Caco-2 (cell line): Measurements from ENCODE around the gene CHST13. TPM values are rescaled to one million over a fixed set of nuclear protein-coding genes. Genes with fewer than 3 reads are reported as not detected.

ENCODE experiments used
- BruUV-seq: library from RNA; stranded (reverse); fragments of 400-500 nt; replicated peaks from 2 replicates; lab custom pipeline; 2021; lab: Mats Ljungman, UMichigan
- CTCF ChIA-PET: fragments of 300-600 bp; sonication (Branson Sonifier 250); formaldehyde crosslinking; loops from one replicate; lab custom pipeline; 2022; ENCODE audit warnings: antibody characterized with exemption; lab: Charles Lee
- POLR2A ChIA-PET: fragments of 300-600 bp; sonication (Branson Sonifier 250); formaldehyde crosslinking; loops from one replicate; lab custom pipeline; 2022; ENCODE audit warnings: antibody characterized with exemption; lab: Charles Lee
- DNase-seq, 2 experiments: peaks; one replicate each; pipeline versions ENCODE4 v3.0.0 to v3.0.0-alpha.2; 2020 to 2022
- H3K27me3 ChIP-seq: replicated peaks from 2 replicates; pipeline ENCODE4 v1.6.0; 2011; ENCODE audit warnings: low read length; ENCODE audit not compliant: control insufficient read depth, insufficient read depth
- H3K36me3 ChIP-seq: 2 replicates; pipeline ENCODE4 v1.5.1; 2011; ENCODE audit warnings: low read length; ENCODE audit not compliant: control insufficient read depth, insufficient read depth
- H3K4me1 ChIP-seq: fragments of 250-450 bp; sonication (Bioruptor Pico); 2 replicates; pipeline ENCODE4 v1.5.1; 2020; ENCODE audit warnings: mild to moderate bottlenecking
- H3K4me3 ChIP-seq: 2 replicates; pipeline ENCODE4 v1.5.1; 2011; ENCODE audit warnings: low read depth, mild to moderate bottlenecking, control low read depth, low read length
- H3K9me3 ChIP-seq: fragments of 250-450 bp; sonication (Bioruptor Pico); 2 replicates; pipeline ENCODE4 v1.5.1; 2020; ENCODE audit warnings: mild to moderate bottlenecking, moderate library complexity
- H3K27ac Mint-ChIP-seq: one replicate; pipeline ENCODE4 v1.8.0; 2022; ENCODE audit warnings: mixed read lengths; ENCODE audit not compliant: unreplicated experiment
- H3K27me3 Mint-ChIP-seq: one replicate; pipeline ENCODE4 v1.8.0; 2022; ENCODE audit warnings: mixed read lengths; ENCODE audit not compliant: insufficient read depth, unreplicated experiment
- H3K36me3 Mint-ChIP-seq: one replicate; pipeline ENCODE4 v1.8.0; 2022; ENCODE audit warnings: mild to moderate bottlenecking, mixed read lengths; ENCODE audit not compliant: insufficient read depth, unreplicated experiment
- H3K4me1 Mint-ChIP-seq: one replicate; pipeline ENCODE4 v1.8.0; 2022; ENCODE audit warnings: low read depth, mixed read lengths; ENCODE audit not compliant: unreplicated experiment
- H3K4me3 Mint-ChIP-seq: one replicate; pipeline ENCODE4 v1.8.0; 2022; ENCODE audit warnings: mild to moderate bottlenecking, moderate library complexity, mixed read lengths; ENCODE audit not compliant: unreplicated experiment
- H3K9me3 Mint-ChIP-seq: one replicate; pipeline ENCODE4 v1.8.0; 2022; ENCODE audit warnings: mixed read lengths; ENCODE audit not compliant: unreplicated experiment
- CTCF ChIP-seq, 2 experiments: fragments of 200-600 bp in 1 of 2; IDR thresholded peaks; 1 replicate in 1 of 2; 2 replicates in 1 of 2; pipeline versions ENCODE4 v1.5.1 to v1.8.0; 2011 to 2022; ENCODE audit warnings: antibody characterized with exemption in 1 of 2, control low read depth in 1 of 2, inconsistent platforms in 1 of 2, low read depth in 1 of 2, low read length in 1 of 2, mild to moderate bottlenecking in 1 of 2, moderate library complexity in 1 of 2; ENCODE audit not compliant: insufficient read depth in 1 of 2, severe bottlenecking in 1 of 2, unreplicated experiment in 1 of 2
- intact Hi-C: fragments of 100-400 bp; cut with micrococcal nuclease; formaldehyde crosslinking; loops from one replicate; pipeline ENCODE4 v1.10.0; 2022; ENCODE audit not compliant: unreplicated experiment
- total RNA-seq: library from RNA; stranded (reverse); gene quantifications from 2 replicates; pipeline ENCODE4 v1.2.3, GENCODE V29; 2022

CHST13 gene
- total RNA-seq, 1 experiment from 2014 or later = 25.3 TPM

DNA sequence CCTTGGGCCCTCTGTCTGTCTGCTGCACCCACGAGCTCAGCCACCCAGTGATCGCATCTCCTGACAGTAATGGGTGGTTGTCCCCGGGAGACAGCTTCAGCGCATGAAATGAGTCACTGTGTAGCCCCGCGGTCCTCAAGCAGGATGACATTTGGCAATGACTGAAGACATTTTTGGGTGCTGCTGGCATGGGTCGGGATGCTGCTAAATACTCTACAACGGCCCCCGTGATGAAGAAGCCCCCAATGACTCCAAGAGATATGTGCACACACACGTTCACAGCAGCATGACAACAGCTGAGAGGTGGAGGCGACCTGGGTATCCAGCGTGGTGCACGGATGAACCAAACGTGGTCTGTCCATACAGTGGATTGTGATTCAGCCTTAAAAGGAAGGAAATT, 30.9 kb upstream of the CHST13 start:
- no peaks in the 10 kb centered on the region for H3K4me1 Mint-ChIP-seq
- no peak for DNase-seq
- no peak for TF ChIP-seq CTCF (IDR thresholded peaks at IDR 0.05; ENCODE audit: insufficient read depth in 1 of 2, low read depth in 1 of 2, low read length in 1 of 2, severe bottlenecking in 1 of 2, unreplicated experiment in 1 of 2)
- H3K4me1 ChIP-seq = no peaks in the 10 kb centered on the region
- H3K27me3 ChIP-seq = no peaks in the 10 kb centered on the region
- H3K4me3 ChIP-seq = no peak overlapping the region
- no peak overlapping the region for H3K27ac Mint-ChIP-seq
- no peaks in the 10 kb centered on the region for H3K27me3 Mint-ChIP-seq
- intact Hi-C loops = no loop called here
- no peaks in the 10 kb centered on the region for H3K9me3 ChIP-seq
- no peaks in the 10 kb centered on the region for H3K9me3 Mint-ChIP-seq
- BruUV-seq = no TSS peak
- no peaks in the 10 kb centered on the region for H3K36me3 ChIP-seq
- CTCF ChIA-PET = interaction anchor here (0.7 kb wide), 1 partner anchor 104 kb away, joined by 3 read pairs; no protein-coding TSS in a partner anchor
- no peaks in the 10 kb centered on the region for H3K36me3 Mint-ChIP-seq
- H3K4me3 Mint-ChIP-seq = no peak overlapping the region
- POLR2A ChIA-PET = no interaction called here

DNA sequence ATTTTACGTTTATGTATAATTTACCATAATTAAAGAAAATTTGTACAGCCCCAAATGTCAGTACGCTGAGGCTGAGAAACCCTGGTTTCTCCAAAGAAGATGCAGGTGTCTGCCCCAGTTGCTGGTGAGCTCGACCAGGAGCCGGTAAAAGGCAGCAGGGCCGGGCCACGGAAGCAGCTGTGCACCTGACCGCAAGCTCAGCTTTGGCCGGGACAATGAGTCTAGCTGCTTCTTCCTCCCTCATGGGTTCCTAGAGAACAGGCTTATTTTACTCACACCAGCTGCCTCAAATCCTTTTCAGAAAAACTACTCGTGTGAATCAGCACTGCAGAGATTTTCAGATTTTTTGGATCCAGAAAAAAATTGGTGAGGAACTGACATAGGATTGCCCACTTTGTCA, 30.2 kb upstream of the CHST13 start:
- Histone ChIP-seq H3K4me3 (no peak overlapping the region), H3K36me3 (no peaks in the 10 kb centered on the region), H3K27me3 (no peaks in the 10 kb centered on the region), H3K9me3 (no peaks in the 10 kb centered on the region), H3K4me1 (no peaks in the 10 kb centered on the region)
- POLR2A ChIA-PET = no interaction called here
- Mint-ChIP-seq H3K27ac (no peak overlapping the region), H3K4me3 (no peak overlapping the region), H3K27me3 (no peaks in the 10 kb centered on the region), H3K4me1 (no peaks in the 10 kb centered on the region), H3K36me3 (no peaks in the 10 kb centered on the region), H3K9me3 (no peaks in the 10 kb centered on the region)
- intact Hi-C loops = no loop called here
- CTCF ChIA-PET = no interaction called here
- DNase-seq = no peak
- no TSS peak for BruUV-seq
- no peak for TF ChIP-seq CTCF (IDR thresholded peaks at IDR 0.05; ENCODE audit: insufficient read depth in 1 of 2, low read depth in 1 of 2, low read length in 1 of 2, severe bottlenecking in 1 of 2, unreplicated experiment in 1 of 2)

DNA sequence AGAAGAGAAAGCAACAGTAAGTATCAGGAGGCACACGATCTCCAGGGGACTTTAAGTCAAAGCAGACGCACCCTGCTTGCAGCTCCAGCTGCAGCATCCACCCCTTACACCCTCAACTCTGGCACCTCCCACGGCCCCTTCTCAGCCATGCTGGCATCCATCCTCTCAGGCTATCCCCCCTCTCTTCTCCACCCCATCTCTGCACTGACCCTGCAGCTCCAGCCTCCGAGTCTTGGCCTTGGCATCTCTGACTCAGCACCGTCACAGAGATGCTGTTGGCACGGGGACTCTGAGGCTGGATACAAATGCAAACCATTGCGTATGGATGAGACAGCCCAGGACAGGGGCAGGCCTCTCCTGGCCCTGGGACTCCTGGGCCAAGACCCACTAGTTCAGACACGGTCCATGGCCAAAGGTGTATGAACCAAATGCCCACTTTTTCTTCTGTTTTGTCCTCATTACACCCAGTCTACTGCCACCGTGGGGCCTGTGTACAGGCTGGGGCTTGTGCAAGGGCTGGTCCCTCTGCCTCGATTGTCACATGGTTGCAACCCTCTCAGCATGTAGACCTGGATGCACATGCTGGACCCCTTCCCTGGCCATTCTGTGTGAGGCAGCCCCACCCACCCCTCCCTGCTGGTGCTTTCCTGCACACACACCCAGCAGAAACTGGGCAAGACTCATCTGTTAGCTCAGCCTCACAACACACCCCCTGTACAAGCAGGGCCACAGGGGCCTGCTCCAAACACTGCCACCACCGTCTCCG, 29.6 kb upstream of the CHST13 start:
- Mint-ChIP-seq H3K9me3 (no peaks in the 10 kb centered on the region), H3K4me1 (no peaks in the 10 kb centered on the region)
- POLR2A ChIA-PET = no interaction called here

More for the DNA sequence above, 29.6 kb upstream of the CHST13 start:
- Histone ChIP-seq H3K9me3 (no peaks in the 10 kb centered on the region), H3K27me3 (no peaks in the 10 kb centered on the region), H3K36me3 (no peaks in the 10 kb centered on the region), H3K4me3 (no peak overlapping the region), H3K4me1 (no peaks in the 10 kb centered on the region)
- BruUV-seq = no TSS peak
- no peak overlapping the region for H3K27ac Mint-ChIP-seq
- H3K4me3 Mint-ChIP-seq = no peak overlapping the region
- intact Hi-C loops = no loop called here
- H3K36me3 Mint-ChIP-seq = no peaks in the 10 kb centered on the region
- no peak for DNase-seq
- TF ChIP-seq CTCF (IDR thresholded peaks at IDR 0.05; ENCODE audit: insufficient read depth in 1 of 2, low read depth in 1 of 2, low read length in 1 of 2, severe bottlenecking in 1 of 2, unreplicated experiment in 1 of 2) = no peak
- H3K27me3 Mint-ChIP-seq = no peaks in the 10 kb centered on the region
- CTCF ChIA-PET = no interaction called here
